ENCODE results near the gene DGLUCY. TPM values are rescaled to one million over a fixed set of nuclear protein-coding genes. Genes with fewer than 3 reads are reported as not detected.
"Not testable (repeated sequence)": the region's sequence is repeated elsewhere in the genome, so short reads cannot be mapped to it uniquely, and the experiment has no call there.

Gene DGLUCY
- total RNA-seq, 3 donors from 2014 or later = 32.6 to 35.7 (median 34.4) TPM

DNA sequence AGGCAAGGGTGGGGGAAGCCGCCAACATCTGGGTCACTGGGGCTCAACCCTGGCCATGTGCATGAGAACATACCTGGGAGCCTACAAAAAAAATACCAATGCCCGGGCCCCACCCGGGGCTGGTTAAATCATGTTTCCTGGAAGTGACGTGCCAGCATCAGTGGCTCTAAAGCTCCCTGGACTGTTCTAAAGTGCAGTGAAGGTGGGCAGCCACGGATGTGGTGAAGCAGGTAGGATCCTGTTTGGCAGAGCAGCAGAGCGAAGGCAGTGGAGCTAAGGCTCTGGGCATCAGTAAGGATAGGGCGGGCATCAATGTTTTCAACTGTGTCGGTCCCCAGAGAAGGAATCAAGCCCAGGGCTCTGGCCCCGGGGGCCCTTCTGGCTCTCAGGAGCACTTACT, 131.2 kb downstream of the DGLUCY start:
- Histone ChIP-seq H3K27ac (peak overlapping the region in 1 of 2 donors; percentile 43), H3K4me1 (peaks cover 0 to 5% of the 10 kb centered on the region in 2 donors), H3K27me3 (no peaks in the 10 kb centered on the region), H3K9me3 (no peaks in the 10 kb centered on the region), H3K4me3 (peak overlapping the region in 1 of 3 donors; percentile 22), H3K36me3 (no peaks in the 10 kb centered on the region)
- intact Hi-C loops (cut with DNase I; ENCODE audit: low total_unique reads) = no loop called here
- TF ChIP-seq, protein P1, sequence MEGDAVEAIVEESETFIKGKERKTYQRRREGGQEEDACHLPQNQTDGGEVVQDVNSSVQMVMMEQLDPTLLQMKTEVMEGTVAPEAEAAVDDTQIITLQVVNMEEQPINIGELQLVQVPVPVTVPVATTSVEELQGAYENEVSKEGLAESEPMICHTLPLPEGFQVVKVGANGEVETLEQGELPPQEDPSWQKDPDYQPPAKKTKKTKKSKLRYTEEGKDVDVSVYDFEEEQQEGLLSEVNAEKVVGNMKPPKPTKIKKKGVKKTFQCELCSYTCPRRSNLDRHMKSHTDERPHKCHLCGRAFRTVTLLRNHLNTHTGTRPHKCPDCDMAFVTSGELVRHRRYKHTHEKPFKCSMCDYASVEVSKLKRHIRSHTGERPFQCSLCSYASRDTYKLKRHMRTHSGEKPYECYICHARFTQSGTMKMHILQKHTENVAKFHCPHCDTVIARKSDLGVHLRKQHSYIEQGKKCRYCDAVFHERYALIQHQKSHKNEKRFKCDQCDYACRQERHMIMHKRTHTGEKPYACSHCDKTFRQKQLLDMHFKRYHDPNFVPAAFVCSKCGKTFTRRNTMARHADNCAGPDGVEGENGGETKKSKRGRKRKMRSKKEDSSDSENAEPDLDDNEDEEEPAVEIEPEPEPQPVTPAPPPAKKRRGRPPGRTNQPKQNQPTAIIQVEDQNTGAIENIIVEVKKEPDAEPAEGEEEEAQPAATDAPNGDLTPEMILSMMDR (IDR thresholded peaks at IDR 0.05) = no peak
- TF ChIP-seq POLR2A (IDR thresholded peaks at IDR 0.05) (no peak), POLR2AphosphoS5 (IDR thresholded peaks at IDR 0.05) (no peak)
- DNase-seq (ENCODE audit: low spot score in 2 of 2) = no peak

DNA sequence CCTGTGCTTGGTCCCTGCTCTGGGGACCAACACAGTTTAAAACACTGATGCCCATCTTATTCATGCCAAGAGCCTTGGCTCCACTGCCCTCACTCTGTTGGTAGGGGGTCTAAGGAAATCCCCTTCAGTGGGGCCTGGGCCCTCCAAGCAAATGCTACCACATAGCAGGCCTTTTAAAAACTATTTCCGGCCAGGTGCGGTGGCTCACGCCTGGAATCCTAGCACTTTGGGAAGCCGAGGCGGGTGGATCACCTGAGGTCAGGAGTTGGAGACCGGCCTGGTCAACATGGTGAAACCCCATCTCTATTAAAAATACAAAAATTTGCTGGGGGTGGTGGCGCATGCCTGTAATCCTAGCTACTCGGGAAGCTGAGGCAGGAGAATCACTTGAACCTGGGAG, 131.7 kb downstream of the DGLUCY start:
- intact Hi-C loops (cut with DNase I; ENCODE audit: low total_unique reads); H3K4me3 ChIP-seq; H3K4me1 ChIP-seq; H3K9me3 ChIP-seq; DNase-seq (ENCODE audit: low spot score in 2 of 2); H3K36me3 ChIP-seq; H3K27me3 ChIP-seq: not testable (repeated sequence)
- peak overlapping the region in 1 of 2 donors; percentile 25 for H3K27ac ChIP-seq

DNA sequence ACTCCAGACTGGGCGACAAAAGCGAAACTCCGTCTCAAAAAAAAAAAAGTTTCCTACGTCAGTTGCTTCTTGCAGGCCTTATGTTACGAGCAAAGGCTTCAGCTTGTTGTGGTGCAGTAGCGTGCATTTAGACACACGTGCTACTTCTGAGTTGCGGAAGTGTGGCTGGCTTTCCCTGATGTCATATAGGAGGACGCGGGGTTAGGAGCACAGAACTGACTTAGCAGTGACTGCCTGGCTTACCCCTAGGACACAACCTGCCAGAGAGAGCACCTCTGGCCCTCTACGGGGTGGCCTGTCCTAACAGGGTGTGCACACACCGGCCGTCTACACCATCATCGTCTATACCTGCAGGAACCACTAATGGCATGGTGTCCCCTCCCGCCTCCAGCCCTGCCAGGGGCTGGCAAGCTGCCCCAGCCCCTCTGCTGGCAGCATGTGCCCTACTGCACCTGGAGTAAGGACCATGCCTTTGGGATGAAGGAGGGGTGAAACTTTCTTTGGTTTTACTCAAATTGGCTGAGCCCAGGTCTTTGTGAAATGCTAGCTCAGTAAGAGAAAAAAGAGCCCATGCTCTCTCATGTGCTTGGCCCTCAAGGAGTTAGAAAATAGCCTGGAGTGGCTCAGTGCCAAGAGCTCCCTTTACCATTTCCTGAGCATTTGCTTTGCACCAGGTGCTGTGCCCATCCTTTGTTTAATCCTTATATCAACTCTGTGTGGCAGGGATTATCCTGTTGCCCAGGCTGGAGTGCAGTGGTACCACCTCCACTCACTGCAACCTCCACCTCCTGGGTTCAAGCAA, 132.4 kb downstream of the DGLUCY start:
- H3K27ac ChIP-seq = no peak overlapping the region

DNA sequence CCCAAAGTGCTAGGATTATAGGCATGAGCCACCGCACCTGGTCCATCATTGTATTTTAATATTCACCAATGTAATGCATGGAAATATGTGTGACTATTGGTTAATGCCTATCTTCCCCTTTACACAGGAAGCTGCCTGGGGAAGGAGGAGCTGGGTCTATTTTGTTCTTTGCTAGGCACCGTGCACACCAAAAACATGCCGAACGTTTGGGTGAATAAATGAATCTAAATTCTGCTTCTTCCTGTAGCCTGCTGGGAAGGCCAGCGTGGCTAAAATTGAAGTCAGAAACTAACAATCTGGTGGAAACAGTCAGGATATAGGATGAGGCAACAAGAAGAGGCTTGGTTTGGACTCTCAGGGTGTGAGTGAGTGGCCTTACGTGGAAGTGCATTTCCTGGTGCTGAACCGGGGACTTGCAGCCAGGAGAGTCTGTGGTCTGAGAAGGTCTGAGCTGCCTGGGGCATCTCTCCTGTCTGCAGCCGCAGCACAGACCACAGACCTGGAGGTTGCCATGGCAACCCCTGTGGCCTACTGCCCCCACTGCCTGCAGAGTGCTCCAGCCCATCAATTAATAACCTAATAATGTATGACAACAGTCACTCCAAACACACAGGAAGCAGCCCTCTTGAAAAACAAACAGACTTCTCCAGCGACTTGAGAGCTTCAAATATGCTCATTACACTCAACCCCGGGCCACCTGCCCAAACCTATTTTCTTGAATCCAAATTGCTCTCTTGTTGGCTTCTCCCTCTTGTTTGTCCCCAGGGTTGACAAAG, 136.2 kb downstream of the DGLUCY start:
- peak overlapping the region; percentile 43 to 54 for H3K27ac ChIP-seq
- DNase-seq (ENCODE audit: low spot score in 2 of 2) = no peak
- TF ChIP-seq, protein P1 (IDR thresholded peaks at IDR 0.05) = peak in 1 of 3 donors; percentile 16
- TF ChIP-seq POLR2AphosphoS5 (IDR thresholded peaks at IDR 0.05) = no peak
- no peaks in the 10 kb centered on the region for H3K36me3 ChIP-seq
- intact Hi-C loops (cut with DNase I; ENCODE audit: low total_unique reads) = no loop called here
- H3K27me3 ChIP-seq = no peaks in the 10 kb centered on the region
- peaks cover 0 to 4% of the 10 kb centered on the region in 2 donors for H3K4me1 ChIP-seq
- H3K4me3 ChIP-seq = no peak overlapping the region
- H3K9me3 ChIP-seq = no peaks in the 10 kb centered on the region

More for the DNA sequence above, 132.4 kb downstream of the DGLUCY start:
- H3K36me3 ChIP-seq = no peaks in the 10 kb centered on the region
- DNase-seq (ENCODE audit: low spot score in 2 of 2) = no peak
- intact Hi-C loops (cut with DNase I; ENCODE audit: low total_unique reads) = no loop called here
- no peaks in the 10 kb centered on the region for H3K9me3 ChIP-seq
- no peak for TF ChIP-seq POLR2AphosphoS5 (IDR thresholded peaks at IDR 0.05)
- TF ChIP-seq POLR2A (IDR thresholded peaks at IDR 0.05) = no peak
- H3K27me3 ChIP-seq = no peaks in the 10 kb centered on the region
- H3K4me1 ChIP-seq = peaks cover 0 to 5% of the 10 kb centered on the region in 2 donors
- no peak overlapping the region for H3K4me3 ChIP-seq

DNA sequence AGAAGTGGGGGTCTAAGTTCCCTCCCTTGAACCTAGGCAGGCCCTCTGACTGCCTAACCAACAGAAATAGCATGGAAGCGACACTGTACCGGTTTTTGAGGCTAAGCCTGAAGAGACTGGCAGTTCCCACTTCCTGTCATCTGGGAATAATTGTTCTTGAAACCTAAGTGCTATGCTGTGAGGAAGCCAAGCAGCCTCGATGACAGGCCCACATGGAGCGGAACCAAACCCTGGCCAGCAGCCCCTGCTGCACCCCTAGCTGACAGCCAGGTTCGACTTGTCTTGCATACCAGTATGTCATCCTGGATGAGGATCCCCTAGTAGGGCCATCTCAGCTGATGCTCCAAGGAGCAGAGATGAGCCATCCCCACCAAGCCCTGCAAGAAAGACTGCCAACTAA, 137.0 kb downstream of the DGLUCY start:
- no peak for DNase-seq (ENCODE audit: low spot score in 2 of 2)
- Histone ChIP-seq H3K27me3 (no peaks in the 10 kb centered on the region), H3K4me1 (peaks cover 0 to 4% of the 10 kb centered on the region in 2 donors), H3K36me3 (no peaks in the 10 kb centered on the region), H3K27ac (no peak overlapping the region), H3K9me3 (no peaks in the 10 kb centered on the region), H3K4me3 (no peak overlapping the region)
- intact Hi-C loops (cut with DNase I; ENCODE audit: low total_unique reads) = no loop called here
- no peak for TF ChIP-seq POLR2A (IDR thresholded peaks at IDR 0.05)
- no peak for TF ChIP-seq POLR2AphosphoS5 (IDR thresholded peaks at IDR 0.05)

DNA sequence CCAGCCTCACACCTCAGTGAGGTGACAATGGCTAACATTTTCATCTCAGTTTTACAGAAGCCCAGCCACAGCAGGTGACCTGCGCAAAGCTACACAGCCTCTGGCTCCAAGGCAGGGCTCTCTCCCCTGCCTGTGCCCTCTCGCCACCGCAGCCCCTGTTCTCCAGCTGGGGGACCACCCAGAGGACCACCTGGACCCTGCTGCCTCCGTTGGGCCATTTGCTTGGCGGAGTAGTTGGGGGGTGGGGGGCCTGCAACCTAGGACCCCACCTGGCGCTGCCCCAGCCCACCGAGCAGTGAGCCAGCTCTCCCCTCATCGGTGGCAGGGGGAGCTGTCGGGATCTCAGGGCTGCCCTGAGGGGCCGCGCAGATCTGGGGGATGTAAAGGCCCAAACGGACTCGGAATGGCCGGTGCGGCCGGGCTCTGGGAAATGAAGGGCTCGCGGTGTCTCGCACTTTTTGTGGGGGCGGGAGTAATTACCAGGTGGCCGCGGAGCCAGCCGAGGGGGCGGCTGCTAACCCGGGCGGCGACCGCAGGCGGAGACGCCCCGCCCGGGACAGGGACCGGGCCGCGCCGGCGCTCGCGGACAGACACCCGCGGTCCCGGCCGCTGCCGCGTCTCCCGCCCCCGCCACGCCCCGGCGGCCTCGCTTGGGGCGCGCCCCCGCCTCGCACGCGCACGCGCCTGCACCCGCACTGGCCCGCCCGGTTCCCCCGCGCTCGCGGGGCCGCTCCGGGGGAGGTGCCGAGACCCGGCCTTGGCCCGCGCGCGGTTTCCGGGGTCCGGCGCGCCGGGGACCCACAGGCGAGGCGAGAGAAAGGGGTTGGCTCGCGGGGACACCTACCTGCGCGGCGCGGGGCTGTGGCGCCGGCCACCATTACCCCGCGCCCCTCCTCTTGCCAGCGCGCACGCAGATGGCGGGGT, 139.3 kb downstream of the DGLUCY start:
- no peaks in the 10 kb centered on the region for H3K9me3 ChIP-seq
- peaks cover 0 to 4% of the 10 kb centered on the region in 2 donors for H3K4me1 ChIP-seq
- peak overlapping the region; percentile 39 to 70 for H3K27ac ChIP-seq
- H3K27me3 ChIP-seq = no peaks in the 10 kb centered on the region
- no peaks in the 10 kb centered on the region for H3K36me3 ChIP-seq
- intact Hi-C loops (cut with DNase I; ENCODE audit: low total_unique reads) = no loop called here
- TF ChIP-seq POLR2A (IDR thresholded peaks at IDR 0.05) (no peak), POLR2AphosphoS5 (IDR thresholded peaks at IDR 0.05) (no peak)
- TF ChIP-seq, protein P1 (IDR thresholded peaks at IDR 0.05) = no peak
- no peak for DNase-seq (ENCODE audit: low spot score in 2 of 2)
- H3K4me3 ChIP-seq = peak overlapping the region; percentile 48 to 70 (median 66)

All from breast epithelium (tissue), 4 donors.